ENCODE results near the gene SVEP1.

Gene SVEP1

GRCh38 chr9:110319781-110320492 is 259.6 kb downstream of the SVEP1 start:
- no peak for DNase-seq (ENCODE audit: low read depth)
- H3K4me3 ChIP-seq (ENCODE audit: low read length), result no peak overlapping the region
- TF ChIP-seq, protein P1, sequence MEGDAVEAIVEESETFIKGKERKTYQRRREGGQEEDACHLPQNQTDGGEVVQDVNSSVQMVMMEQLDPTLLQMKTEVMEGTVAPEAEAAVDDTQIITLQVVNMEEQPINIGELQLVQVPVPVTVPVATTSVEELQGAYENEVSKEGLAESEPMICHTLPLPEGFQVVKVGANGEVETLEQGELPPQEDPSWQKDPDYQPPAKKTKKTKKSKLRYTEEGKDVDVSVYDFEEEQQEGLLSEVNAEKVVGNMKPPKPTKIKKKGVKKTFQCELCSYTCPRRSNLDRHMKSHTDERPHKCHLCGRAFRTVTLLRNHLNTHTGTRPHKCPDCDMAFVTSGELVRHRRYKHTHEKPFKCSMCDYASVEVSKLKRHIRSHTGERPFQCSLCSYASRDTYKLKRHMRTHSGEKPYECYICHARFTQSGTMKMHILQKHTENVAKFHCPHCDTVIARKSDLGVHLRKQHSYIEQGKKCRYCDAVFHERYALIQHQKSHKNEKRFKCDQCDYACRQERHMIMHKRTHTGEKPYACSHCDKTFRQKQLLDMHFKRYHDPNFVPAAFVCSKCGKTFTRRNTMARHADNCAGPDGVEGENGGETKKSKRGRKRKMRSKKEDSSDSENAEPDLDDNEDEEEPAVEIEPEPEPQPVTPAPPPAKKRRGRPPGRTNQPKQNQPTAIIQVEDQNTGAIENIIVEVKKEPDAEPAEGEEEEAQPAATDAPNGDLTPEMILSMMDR (conservative IDR thresholded peaks at IDR 0.05; ENCODE audit: low read depth, low read length), result no peak

- no peak for DNase-seq (ENCODE audit: low read depth)
- no peak overlapping the region for H3K4me3 ChIP-seq (ENCODE audit: low read length)
- TF ChIP-seq, protein P1 (conservative IDR thresholded peaks at IDR 0.05; ENCODE audit: low read depth, low read length), result no peak
Observed at GRCh38 chr9:110317911-110318310, 261.6 kb downstream of the SVEP1 start.

- TF ChIP-seq, protein P1 (conservative IDR thresholded peaks at IDR 0.05; ENCODE audit: low read depth, low read length), result no peak
- no peak overlapping the region for H3K4me3 ChIP-seq (ENCODE audit: low read length)
- DNase-seq (ENCODE audit: low read depth), result no peak
Observed at GRCh38 chr9:110316261-110317075, 263.1 kb downstream of the SVEP1 start.
